CD4-positive, alpha-beta T cell (primary cell): ENCODE measurements around the gene USP32. TPM values are rescaled to one million over a fixed set of nuclear protein-coding genes. Genes with fewer than 3 reads are reported as not detected.

ENCODE experiments used
- ATAC-seq: fragments of 200-7000 bp; cut with Tn5 transposase; one replicate; pipeline ENCODE4 v1.10.0; 2022; ENCODE audit warnings: mild to moderate bottlenecking; ENCODE audit not compliant: poor library complexity
- CTCF ChIA-PET: fragments of 350-600 bp; sonication (Branson Sonifier 250); formaldehyde crosslinking; loops from one replicate; lab custom pipeline; 2021; ENCODE audit warnings: antibody characterized with exemption, inconsistent platforms; lab: Charles Lee
- POLR2A ChIA-PET: fragments of 350-600 bp; sonication (Branson Sonifier 250); formaldehyde crosslinking; loops from one replicate; lab custom pipeline; 2021; ENCODE audit warnings: antibody characterized with exemption, inconsistent platforms; lab: Charles Lee
- DNase-seq, 14 experiments: peaks; one replicate each; pipeline ENCODE4 v3.0.0-alpha.2; 2013 to 2020; ENCODE audit warnings: mixed read lengths in 2 of 14
- H3K27ac ChIP-seq, 2 donors: one replicate each; pipeline versions ENCODE4 v1.5.1 to v1.7.0; 2013; ENCODE audit warnings: low read length in 2 of 2, low read depth in 1 of 2, mild to moderate bottlenecking in 1 of 2
- H3K27me3 ChIP-seq, 2 experiments: 1 replicate in 1 of 2; 2 replicates in 1 of 2; pipeline versions ENCODE4 v1.6.1 to v1.7.0; 2013; ENCODE audit warnings: low read length in 2 of 2, control low read depth in 1 of 2, mild to moderate bottlenecking in 1 of 2, moderate library complexity in 1 of 2; ENCODE audit not compliant: insufficient read depth in 2 of 2, control insufficient read depth in 1 of 2
- H3K36me3 ChIP-seq: one replicate; pipeline ENCODE4 v1.6.1; 2013; ENCODE audit warnings: low read length, control low read depth; ENCODE audit not compliant: insufficient read depth
- H3K4me1 ChIP-seq: one replicate; pipeline ENCODE4 v1.6.1; 2013; ENCODE audit warnings: low read length, control low read depth; ENCODE audit not compliant: insufficient read depth
- H3K4me3 ChIP-seq: one replicate; pipeline ENCODE4 v1.5.1; 2013; ENCODE audit warnings: mild to moderate bottlenecking, low read length, moderate library complexity
- H3K9me3 ChIP-seq, 2 experiments: 1 replicate in 1 of 2; 2 replicates in 1 of 2; pipeline versions ENCODE4 v1.6.1 to v1.7.0; 2013; ENCODE audit warnings: low read length in 2 of 2, mild to moderate bottlenecking in 2 of 2, control low read depth in 1 of 2, moderate library complexity in 1 of 2; ENCODE audit not compliant: control insufficient read depth in 1 of 2, insufficient read depth in 1 of 2
- H3K27ac Mint-ChIP-seq: one replicate; pipeline ENCODE4 v1.8.0; 2020; ENCODE audit warnings: mixed read lengths
- H3K27me3 Mint-ChIP-seq: one replicate; pipeline ENCODE4 v1.8.0; 2021; ENCODE audit warnings: mixed read lengths
- H3K36me3 Mint-ChIP-seq: one replicate; pipeline ENCODE4 v1.8.0; 2021; ENCODE audit warnings: low read depth, mixed read lengths
- H3K4me1 Mint-ChIP-seq: one replicate; pipeline ENCODE4 v1.8.0; 2021; ENCODE audit warnings: low read depth, mixed read lengths
- H3K4me3 Mint-ChIP-seq: one replicate; pipeline ENCODE4 v1.8.0; 2020; ENCODE audit warnings: mild to moderate bottlenecking, mixed read lengths
- H3K9me3 Mint-ChIP-seq: one replicate; pipeline ENCODE4 v1.8.0; 2020; ENCODE audit warnings: mixed read lengths
- intact Hi-C, 2 experiments: fragments of 100-400 bp; cut with DNase I in 1 of 2; cut with micrococcal nuclease in 1 of 2; formaldehyde crosslinking; loops; one replicate each; pipeline versions ENCODE4 v1.15.1 to v1.9.0; 2023 to 2025; cut with DNase I, micrococcal nuclease
- total RNA-seq, 174 experiments: library from RNA in 2 of 174; stranded (reverse) in 2 of 174; gene quantifications; one replicate each; pipeline ENCODE4 v1.2.3 and lab custom pipeline; 2021 to 2026
- TF ChIP-seq, protein P1 (sequence below): fragments of 200-600 bp; IDR thresholded peaks from one replicate; pipeline ENCODE4 v1.8.0; 2022; ENCODE audit warnings: antibody characterized with exemption, mild to moderate bottlenecking

USP32 gene
- total RNA-seq, 2 experiments from 2014 or later, result 23.9 to 24.7 TPM

DNA sequence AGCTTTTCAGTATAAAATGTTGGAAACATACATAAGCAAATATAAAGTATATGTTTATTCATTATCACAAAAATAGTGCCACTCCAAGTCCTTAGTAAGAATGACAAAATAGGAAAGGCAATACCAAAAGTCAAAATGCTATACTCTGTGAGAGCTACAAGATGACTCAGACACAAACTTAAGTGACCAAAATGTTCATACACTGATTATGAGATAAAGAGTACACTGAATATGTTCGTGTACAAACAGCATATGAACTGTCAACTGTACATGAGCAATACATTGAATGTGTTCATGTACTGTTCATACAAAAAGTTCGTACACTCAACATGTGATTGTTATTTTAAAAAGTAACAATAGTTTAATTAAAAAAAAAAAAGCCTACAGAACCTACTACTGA lies 138.9 kb downstream of the USP32 start:
- Mint-ChIP-seq H3K36me3 (peaks cover 64% of the 10 kb centered on the region), H3K9me3 (no peaks in the 10 kb centered on the region), H3K27me3 (no peaks in the 10 kb centered on the region), H3K4me1 (no peaks in the 10 kb centered on the region), H3K4me3 (no peak overlapping the region), H3K27ac (no peak overlapping the region)
- ChIA-PET CTCF (no interaction called here), POLR2A (no interaction called here)
- no peak overlapping the region for H3K27ac ChIP-seq
- peaks cover 27% of the 10 kb centered on the region for H3K36me3 ChIP-seq
- intact Hi-C loops, result no loop called here
- no peak for DNase-seq
- H3K27me3 ChIP-seq, result no peaks in the 10 kb centered on the region
- TF ChIP-seq, protein P1, sequence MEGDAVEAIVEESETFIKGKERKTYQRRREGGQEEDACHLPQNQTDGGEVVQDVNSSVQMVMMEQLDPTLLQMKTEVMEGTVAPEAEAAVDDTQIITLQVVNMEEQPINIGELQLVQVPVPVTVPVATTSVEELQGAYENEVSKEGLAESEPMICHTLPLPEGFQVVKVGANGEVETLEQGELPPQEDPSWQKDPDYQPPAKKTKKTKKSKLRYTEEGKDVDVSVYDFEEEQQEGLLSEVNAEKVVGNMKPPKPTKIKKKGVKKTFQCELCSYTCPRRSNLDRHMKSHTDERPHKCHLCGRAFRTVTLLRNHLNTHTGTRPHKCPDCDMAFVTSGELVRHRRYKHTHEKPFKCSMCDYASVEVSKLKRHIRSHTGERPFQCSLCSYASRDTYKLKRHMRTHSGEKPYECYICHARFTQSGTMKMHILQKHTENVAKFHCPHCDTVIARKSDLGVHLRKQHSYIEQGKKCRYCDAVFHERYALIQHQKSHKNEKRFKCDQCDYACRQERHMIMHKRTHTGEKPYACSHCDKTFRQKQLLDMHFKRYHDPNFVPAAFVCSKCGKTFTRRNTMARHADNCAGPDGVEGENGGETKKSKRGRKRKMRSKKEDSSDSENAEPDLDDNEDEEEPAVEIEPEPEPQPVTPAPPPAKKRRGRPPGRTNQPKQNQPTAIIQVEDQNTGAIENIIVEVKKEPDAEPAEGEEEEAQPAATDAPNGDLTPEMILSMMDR, result no peak
- H3K9me3 ChIP-seq, result no peaks in the 10 kb centered on the region
- ATAC-seq, result no peak
- H3K4me3 ChIP-seq, result no peak overlapping the region
- no peaks in the 10 kb centered on the region for H3K4me1 ChIP-seq

DNA sequence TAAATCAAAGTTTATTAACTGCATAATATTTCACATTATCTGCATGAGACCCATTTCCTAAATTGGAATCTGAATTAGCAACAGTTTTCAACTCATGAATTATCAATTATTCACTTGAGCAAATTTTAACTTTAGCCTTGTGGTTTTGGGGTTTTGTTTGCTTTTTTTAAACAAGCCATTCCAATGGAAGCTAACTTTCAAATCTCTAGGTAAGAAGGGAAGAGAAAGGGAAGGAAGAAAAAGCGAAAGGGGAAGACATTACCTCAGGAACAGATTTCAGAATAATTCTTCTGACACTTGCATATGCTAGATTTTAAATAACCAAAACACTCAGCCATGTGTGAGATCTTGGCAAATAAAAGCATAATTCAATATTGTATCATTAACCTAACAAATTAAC lies 139.5 kb downstream of the USP32 start:
- ATAC-seq (no peak), DNase-seq (no peak)
- ChIA-PET CTCF (no interaction called here), POLR2A (no interaction called here)
- no peaks in the 10 kb centered on the region for H3K9me3 Mint-ChIP-seq
- Histone ChIP-seq H3K4me3 (no peak overlapping the region), H3K27ac (no peak overlapping the region), H3K4me1 (no peaks in the 10 kb centered on the region), H3K27me3 (no peaks in the 10 kb centered on the region), H3K36me3 (peaks cover 21% of the 10 kb centered on the region), H3K9me3 (no peaks in the 10 kb centered on the region)
- H3K4me3 Mint-ChIP-seq, result no peak overlapping the region
- H3K27me3 Mint-ChIP-seq, result no peaks in the 10 kb centered on the region
- TF ChIP-seq, protein P1, result no peak
- peaks cover 62% of the 10 kb centered on the region for H3K36me3 Mint-ChIP-seq
- no peak overlapping the region for H3K27ac Mint-ChIP-seq
- intact Hi-C loops, result no loop called here
- H3K4me1 Mint-ChIP-seq, result no peaks in the 10 kb centered on the region

DNA sequence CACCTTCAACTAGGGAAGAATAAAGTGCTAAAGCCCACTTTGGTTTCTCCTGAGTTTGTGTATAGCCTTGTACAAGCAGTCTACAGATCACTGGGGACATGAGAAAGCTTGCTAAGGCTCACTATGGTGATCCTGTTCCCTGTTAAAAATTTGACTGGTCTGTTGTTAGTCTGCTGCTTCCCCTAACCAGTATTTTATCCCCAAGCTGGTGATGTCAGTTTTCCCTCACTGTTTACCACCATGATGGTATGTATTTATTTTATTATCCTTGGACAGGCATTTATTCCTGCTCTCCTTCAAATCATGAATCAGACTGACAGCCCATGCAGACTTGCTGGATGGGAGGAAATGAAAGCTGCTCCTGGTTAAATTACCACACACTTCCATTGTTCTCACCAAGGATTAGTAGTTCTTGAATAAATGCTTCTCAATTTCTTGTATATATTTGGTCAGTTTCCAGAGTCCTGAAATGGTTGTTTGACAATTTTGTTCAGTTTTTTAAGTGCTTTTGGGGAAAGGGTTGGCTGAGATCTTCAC lies 142.6 kb downstream of the USP32 start:
- Mint-ChIP-seq H3K27ac (no peak overlapping the region), H3K9me3 (no peaks in the 10 kb centered on the region), H3K4me3 (no peak overlapping the region), H3K36me3 (peaks cover 42% of the 10 kb centered on the region), H3K4me1 (no peaks in the 10 kb centered on the region), H3K27me3 (no peaks in the 10 kb centered on the region)
- no peaks in the 10 kb centered on the region for H3K27me3 ChIP-seq
- peaks cover 12% of the 10 kb centered on the region for H3K36me3 ChIP-seq
- H3K4me3 ChIP-seq, result no peak overlapping the region
- CTCF ChIA-PET, result no interaction called here
- ATAC-seq (no peak), DNase-seq (no peak)
- POLR2A ChIA-PET, result no interaction called here
- no peaks in the 10 kb centered on the region for H3K4me1 ChIP-seq
- intact Hi-C loops, result no loop called here
- no peak overlapping the region for H3K27ac ChIP-seq
- no peaks in the 10 kb centered on the region for H3K9me3 ChIP-seq
- TF ChIP-seq, protein P1, result no peak
